Retina (tissue), 1 donor: ENCODE data around the gene TCHH.
"Not testable (repeated sequence)": the region's sequence is repeated elsewhere in the genome, so short reads cannot be mapped to it uniquely, and the experiment has no call there.

Experiments used
- DNase-seq: peaks from one replicate; pipeline ENCODE4 v3.0.0-alpha.2; 2016

The TCHH gene, protein sequence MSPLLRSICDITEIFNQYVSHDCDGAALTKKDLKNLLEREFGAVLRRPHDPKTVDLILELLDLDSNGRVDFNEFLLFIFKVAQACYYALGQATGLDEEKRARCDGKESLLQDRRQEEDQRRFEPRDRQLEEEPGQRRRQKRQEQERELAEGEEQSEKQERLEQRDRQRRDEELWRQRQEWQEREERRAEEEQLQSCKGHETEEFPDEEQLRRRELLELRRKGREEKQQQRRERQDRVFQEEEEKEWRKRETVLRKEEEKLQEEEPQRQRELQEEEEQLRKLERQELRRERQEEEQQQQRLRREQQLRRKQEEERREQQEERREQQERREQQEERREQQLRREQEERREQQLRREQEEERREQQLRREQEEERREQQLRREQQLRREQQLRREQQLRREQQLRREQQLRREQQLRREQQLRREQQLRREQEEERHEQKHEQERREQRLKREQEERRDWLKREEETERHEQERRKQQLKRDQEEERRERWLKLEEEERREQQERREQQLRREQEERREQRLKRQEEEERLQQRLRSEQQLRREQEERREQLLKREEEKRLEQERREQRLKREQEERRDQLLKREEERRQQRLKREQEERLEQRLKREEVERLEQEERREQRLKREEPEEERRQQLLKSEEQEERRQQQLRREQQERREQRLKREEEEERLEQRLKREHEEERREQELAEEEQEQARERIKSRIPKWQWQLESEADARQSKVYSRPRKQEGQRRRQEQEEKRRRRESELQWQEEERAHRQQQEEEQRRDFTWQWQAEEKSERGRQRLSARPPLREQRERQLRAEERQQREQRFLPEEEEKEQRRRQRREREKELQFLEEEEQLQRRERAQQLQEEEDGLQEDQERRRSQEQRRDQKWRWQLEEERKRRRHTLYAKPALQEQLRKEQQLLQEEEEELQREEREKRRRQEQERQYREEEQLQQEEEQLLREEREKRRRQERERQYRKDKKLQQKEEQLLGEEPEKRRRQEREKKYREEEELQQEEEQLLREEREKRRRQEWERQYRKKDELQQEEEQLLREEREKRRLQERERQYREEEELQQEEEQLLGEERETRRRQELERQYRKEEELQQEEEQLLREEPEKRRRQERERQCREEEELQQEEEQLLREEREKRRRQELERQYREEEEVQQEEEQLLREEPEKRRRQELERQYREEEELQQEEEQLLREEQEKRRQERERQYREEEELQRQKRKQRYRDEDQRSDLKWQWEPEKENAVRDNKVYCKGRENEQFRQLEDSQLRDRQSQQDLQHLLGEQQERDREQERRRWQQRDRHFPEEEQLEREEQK (N-terminal part only)

DNA sequence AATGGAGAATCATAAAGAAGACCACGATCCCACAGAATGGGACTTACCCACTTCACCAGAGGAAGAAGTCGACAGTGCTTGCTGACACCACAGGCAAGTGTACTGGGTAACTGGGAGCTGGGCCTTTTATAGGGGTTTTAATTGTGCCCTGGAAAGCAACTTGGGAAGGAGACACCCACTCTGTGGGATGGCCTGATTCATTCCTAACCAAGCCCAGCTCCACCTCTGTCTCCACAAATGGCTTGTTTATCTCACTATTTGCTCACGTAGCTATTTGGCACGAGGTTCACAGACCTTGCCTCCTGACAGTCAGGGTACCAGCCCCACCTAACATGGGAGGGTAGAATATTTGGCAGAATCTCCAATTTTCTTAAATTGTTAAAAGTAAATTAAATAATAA lies at the start of gene TCHH:
Gene TCHH (minus strand): TSS at position 101 of the 400 bp plus-strand sequence. CDS start 1,364 bp downstream, outside the sequence.
- no peak for DNase-seq

DNA sequence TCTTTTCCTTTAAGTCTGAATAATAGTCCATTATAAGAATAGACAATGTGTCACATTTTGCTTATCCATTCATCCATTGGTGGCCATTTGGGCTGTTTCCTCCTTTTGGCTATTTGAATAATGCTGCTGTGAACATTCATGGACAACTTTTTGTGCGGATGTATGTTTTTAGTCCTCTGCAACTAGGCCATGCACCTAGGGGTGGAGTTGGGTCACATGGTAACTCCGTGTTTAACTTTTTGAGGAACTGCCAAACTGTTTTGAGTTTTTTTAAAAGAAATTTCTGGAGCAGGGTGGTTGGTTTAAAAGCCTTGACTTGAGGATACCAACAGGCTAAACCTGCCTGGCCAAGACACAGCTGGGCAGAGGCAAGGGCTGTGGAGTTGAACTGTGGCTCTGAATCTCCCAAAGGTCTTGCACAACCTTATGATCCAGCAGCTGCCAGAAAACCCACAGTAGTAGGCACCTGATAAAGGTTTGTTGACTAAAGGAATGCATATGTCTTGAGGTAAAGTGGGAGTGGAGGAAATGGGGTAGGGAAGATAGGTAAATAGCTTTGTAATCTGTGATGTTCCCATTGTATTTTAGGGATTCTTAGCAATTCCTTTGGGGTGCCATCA lies 49.4 kb upstream of the TCHH start:
- no peak for DNase-seq

DNA sequence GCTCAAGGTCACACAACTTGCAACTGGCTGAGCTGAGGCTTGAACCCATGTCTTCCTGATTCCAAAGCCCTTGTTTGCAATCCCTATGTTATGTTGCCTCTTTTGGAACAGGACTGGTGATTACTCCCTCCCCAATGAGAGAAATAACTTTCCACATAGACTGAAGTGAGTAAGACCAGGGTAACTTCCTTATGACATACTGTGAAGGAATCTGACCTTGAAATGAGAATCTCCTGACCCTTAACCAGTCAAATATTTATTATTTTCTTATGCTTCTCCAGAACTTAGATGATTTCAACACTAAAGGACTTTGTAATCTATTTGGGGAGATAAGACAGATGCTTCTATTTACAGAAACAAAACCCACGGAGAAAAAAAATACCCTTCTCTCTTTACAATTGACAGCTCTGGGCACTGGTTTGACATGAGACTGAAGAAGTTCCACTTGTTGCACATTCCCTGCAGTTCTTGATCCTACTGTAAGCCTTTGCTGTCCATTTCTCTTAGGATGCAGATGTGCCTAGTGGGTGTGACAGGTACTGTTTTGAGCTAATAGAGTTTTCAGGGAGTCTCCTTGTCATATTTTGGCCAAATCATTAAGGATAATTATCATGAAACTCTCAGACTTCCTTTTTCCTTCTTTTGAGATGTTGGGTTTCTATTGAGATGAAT lies 47.7 kb upstream of the TCHH start:
- no peak for DNase-seq

DNA sequence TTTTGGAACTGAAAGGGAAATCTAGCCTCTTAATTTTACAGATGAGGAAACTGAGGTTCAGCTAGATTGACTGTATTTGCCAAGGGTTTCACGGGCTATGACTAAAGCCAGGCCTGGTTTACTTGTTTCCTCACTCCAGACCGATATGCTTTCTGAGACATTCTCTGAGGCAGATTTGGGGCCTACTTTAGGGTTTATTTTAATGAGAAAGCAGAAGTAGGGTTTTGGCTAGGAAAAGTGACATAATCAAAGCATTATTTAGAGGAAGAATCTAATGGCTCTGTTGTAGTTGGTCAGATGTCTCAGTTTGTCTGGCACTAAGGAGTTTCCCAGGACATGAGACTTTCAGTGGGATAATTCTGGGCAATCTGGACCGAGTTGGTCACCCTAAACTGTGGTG lies 45.3 kb upstream of the TCHH start:
- DNase-seq = no peak

DNA sequence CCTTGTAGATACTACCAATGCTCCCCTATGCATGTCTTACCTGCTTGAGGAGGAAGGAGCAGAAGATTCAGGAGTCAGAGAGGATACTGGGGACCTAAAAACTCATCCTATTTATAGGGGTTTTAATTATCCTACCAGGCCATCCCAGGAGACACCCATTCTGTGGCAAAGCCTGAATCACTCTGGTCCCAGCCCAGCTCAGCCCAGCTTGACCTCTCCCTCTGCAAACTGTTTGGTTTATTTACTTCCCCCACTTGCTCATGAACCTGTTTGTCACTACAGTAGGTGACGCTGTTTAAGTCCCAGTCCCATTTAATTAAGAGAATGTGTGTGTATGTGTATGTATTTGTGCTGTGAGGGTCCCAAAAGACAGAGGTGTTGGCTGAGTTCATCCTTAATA lies 43.9 kb upstream of the TCHH start, which contains the start of gene RPTN:
Gene RPTN (minus strand): TSS at position 85 of the 400 bp plus-strand sequence. CDS start 1,339 bp downstream, outside the sequence.
- no peak for DNase-seq

DNA sequence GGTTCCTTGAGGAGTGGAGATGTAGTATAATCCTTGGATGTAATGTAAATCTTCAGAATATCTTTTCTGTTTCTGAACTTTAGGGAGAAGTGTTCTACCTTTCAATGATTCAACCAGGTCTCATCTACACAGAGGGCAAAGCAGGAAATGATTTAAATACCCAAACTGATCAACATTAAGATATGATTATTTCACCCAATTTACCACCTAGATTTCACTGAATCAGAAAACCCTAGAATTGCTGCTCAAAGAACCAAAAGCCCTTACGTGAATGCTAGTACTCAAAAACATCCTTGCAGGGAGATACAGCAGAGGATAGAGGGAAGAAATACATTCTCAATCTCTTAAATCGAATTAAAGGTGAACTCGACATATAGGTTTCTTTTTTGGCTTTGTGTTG lies 38.8 kb upstream of the TCHH start:
- no peak for DNase-seq

DNA sequence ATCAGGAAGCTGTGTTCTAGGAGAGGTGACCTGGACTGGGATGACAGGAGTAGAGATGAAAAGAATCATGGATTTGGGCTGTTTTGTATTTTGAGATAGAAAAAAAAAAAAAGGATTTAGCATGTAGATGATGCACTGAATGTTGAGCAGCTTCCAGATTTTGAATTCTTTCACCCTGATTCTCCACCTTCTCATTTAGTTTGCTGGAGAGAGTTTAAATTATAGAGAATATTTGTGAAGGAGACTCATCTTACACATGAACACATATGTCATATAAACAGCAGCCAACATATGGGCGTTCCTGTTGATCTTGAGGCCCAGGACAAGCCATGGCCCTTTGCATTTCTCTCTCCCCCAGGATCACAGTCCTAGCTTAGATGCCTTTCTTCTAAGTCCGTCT lies 36.4 kb upstream of the TCHH start:
- no peak for DNase-seq

DNA sequence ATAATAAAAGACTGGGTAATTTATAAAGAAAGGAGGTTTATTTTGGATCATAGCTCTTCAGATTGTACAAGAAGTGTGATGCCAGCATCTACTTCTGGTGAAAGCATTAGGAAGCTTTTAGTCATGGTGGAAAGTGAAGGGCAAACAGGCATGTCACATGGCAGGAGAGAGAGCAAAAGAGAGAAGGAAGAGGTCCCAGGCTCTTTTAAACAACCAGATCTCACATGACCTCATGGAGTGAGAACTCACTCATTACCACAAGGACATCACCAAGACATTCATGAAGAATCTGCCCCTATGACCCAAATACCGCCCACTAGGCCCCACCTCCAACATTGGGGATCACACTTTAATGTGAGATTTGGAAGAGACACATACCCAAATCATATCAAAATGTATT lies 33.7 kb upstream of the TCHH start:
- no peak for DNase-seq

DNA sequence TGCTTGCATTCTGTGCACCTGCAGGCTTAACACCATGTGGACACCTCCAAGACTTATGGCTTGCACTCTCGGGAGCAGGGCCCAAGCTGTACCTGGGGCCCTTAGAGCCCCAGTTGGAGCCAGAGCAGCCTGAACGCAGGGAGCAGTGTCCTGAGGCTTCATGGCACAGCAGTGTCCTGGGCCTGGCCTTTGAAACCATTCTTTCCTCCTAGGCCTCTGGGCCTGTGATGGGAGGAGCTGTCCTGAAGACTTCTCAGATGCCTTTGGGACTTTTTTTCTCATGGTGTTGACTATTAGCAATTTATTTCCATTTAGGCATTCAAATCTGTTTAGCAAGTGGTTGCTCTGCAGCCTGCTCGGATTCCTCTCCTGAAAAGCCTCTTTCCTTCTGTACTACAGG lies 32.8 kb upstream of the TCHH start:
- no peak for DNase-seq

DNA sequence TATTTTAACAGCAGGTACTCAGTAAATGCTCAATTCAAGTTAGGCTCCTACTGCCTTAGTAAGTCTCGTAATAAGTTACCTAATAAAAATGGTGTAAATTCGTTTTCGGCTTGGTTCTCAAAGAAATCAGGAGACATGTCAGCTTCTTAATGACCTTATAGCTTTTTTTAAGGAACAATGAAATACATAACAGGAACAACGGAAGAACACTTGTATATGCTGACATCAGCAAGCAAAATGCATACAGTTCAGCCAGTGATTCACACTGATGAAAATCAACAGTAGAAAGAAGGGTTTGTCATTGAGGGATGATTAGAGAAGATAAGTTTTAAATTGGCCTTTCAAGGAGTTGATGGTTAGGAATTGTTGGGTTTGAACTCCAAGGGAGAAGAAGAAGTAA lies 30.5 kb upstream of the TCHH start:
- DNase-seq = no peak

DNA sequence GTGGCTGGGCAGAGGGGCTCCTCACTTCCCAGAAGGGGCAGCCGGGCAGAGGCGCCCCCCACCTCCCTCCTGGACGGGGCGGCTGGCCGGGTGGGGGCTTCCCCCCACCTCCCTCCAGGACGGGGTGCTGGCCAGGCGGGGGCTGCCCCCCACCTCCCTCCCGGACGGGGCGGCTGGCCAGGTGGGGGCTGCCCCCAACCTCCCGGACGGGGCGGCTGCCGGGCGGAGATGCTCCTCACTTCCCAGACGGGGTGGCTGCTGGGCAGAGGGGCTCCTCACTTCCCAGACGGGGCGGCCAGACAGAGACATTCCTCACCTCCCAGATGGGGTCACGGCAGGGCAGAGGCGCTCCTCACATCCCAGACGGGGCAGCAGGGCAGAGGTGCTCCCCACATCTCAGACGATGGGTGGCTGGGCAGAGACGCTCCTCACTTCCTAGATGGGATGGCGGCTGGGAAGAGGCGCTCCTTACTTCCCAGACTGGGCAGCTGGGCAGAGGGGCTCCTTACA lies 29.5 kb upstream of the TCHH start:
- DNase-seq = not testable (repeated sequence)

DNA sequence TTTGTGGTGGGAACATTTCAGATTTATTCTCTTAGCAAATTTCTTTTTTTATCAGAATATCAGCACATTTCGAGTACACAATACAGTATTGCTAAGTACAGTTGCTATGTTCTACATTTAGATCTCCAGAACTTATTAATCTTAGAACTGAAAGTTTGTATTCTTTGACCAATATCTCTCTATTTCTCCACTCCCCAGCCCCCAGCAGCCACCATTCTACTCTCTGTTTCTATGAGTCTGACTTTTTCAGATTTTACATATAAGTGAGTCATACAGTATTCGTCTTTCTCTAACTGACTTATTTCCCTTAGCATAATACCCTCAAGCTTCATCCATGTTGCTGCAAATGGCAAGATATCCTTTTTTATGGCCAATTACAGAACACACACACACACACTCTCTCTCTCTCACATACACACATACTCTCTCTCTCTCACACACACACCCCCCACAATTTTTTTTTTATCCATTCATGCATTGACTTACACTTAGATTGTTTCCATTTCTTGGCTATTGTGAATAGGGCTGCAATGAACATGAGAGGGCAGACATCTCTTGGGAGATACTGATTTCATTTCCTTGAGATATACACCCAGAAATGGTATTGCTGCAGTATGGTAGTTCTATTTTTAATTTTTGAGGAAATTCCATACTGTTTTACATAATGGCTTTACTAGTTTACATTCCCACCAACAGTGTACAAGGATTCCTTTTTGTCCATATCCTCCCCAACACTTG lies 28.1 kb upstream of the TCHH start:
- no peak for DNase-seq

DNA sequence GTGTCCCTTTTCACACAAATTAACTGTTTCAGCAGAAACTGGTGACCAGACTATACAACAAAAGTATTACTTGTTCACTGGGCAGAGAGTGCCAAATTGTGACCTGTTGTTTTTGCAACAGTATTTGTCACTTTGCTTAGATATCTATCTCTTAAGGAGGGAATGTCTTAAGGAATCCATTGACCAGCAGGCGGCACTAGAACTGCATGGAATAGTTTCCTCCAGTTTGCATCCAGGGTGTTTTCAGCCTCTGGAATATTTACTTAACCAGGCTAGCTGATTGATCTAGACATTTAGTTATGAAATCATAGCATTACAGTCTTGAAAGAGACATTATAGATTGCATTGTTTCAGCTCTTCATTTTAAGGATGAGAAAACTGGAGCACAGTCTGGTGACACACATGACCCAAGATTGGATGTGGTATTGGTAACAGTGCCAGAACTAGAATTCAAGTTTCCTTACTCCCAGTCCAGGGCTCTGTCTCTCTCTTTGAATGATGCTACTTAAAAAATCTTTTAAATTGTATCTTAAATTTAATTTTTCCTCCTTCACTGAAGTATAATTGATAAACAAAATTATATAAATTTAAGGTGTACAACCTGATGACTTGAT lies 26.8 kb upstream of the TCHH start:
- DNase-seq = peak; percentile 55

DNA sequence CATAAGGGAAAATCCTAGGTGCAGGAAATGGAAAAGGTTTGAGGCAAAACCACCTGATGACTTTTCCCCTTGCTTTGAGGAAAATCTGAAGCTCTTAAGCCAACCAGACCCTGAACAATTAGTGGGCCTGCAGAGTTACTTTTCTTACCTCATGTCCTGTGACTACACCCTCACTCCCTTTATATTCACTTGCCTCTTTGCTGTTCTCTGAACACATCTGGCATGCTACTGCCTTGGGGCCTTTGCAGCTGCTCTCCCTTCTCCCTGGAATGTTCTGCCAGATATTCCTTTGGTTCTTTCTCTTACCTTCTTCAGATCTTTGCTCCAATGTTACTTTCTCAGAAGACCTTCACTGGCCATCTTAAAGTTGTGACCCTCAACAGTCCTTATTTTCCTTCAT lies 22.0 kb upstream of the TCHH start:
- no peak for DNase-seq

DNA sequence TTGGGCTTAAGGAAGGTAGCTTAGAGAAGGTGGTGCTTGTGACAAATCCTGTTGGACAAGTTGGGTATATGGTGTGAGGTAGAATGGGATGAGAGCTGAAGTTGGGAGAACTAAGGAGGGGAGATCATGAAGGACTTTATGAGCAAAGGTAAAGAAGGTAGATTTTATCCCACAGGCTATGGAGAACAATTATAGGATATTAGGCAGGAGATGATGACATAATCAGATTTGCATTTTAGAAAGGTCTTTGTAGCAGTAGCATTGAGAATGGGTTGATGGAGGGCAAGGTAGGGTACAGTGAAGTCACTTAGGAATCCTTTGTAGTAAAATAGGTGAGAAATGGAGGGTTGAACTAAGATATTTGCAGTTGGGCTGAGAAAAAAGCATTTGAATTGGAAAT lies 14.9 kb upstream of the TCHH start:
- DNase-seq = no peak

DNA sequence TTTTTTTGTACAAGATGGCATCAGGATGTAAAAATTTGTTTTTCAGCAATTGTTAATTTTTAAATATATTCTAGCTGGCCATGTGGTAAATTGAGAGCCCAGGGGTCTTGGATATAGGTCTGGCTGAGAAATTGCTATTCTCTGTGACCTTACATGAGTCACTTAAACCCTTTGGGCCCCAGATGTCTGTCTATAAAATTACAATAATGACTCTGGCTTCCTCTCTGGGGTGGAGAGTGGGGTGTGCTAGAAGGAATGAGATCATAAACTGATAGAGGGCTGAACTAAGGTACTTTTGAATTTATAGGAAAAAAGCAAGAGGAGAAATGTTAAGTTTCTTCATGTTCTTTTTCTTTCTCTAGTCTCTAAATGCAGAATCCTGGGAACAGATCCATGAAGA lies 12.4 kb upstream of the TCHH start:
- no peak for DNase-seq

DNA sequence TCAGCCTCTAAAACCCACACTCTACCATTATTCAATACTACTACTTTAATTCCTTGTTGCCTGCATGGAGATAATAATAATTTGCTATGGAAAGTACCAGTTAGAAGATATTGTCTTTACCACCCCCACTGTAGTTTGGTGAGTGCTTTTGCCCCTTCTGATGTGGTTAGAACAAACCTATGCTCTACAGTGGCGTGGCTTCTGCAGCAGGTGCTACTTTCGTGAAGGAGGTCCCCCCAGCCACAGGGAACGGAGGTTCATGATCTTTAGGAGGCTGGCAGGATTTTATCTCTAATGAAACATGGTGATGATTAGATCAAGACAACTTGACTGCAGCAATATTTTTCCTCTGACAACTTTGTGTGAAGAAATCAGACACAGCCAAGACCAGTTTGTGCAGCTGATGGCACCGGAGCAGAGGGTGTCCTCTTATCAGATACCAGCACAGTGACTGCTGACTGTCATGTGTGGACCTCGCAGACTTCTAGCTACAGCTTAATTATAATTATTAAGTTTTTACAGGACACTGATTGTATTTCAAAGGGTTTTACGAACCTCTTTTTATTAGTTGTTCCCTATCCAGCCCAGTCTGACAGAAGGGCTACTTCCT lies 10.7 kb upstream of the TCHH start:
- DNase-seq = no peak

DNA sequence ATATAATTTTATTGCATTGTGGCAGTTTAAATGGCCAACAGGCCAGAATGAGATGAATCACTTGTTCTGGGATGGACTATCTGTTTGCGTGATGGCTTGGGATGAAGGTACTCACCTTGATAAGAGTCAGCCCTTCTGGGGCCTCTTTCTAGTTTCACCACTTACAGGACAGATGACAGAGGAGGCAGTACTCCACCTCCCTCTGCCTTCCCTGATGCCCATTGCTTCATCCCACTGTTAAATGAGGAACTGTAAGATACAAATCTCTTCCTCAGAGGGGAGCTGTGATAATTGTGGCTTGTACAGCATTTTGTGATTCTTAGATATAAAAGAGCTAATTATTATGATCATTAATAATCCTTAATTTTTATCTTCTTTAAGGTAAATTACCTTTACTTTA lies 3.7 kb upstream of the TCHH start:
- DNase-seq = no peak

DNA sequence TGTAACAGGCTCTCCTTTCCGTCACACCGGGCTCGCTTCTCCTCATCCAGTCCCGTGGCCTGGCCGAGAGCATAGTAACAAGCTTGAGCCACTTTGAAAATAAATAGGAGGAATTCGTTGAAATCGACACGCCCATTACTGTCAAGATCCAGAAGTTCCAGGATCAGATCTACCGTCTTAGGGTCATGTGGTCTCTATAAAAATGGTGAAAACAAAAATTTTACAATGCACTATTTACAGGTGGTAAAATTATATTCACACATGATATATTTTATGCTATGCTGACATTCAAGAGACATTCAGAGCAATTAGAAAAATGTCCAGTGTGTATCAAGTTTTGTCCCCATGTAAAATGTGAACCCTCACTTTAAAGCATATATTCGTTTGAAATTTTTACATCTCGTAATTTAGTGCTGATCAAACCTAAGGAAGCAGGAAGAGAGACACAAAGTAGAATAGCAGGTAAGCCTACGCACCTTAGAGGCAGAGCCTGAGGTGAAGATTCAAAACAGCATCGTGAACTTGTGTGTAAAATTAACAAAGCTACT lies 2.3 kb downstream of the TCHH start:
- no peak for DNase-seq
